HTERT RPE-1 (cell line): ENCODE measurements around the gene GNPTAB.
"Not testable (repeated sequence)": the region's sequence is repeated elsewhere in the genome, so short reads cannot be mapped to it uniquely, and the experiment has no call there.

ENCODE experiments used
- in situ Hi-C: fragments of 300-500 bp; cut with MboI; formaldehyde crosslinking; loops from 4 replicates; pipeline ENCODE4 v1.14.3; 2020; ENCODE audit warnings: low sequenced_read_pairs

The GNPTAB gene

GRCh38 chr12:101740980-101741379 is 89.8 kb downstream of the GNPTAB start:
- in situ Hi-C loops = no loop called here

- in situ Hi-C loops = no loop called here
Measured at GRCh38 chr12:101740566-101740965, 90.2 kb downstream of the GNPTAB start.

- in situ Hi-C loops = no loop called here
Measured at GRCh38 chr12:101738920-101739665, 91.7 kb downstream of the GNPTAB start, which contains the start of gene SYCP3. Gene SYCP3, minus strand, starts transcription at chr12:101739462. Its CDS starts 1,527 bp downstream, at chr12:101737935.

- in situ Hi-C loops = no loop called here
Measured at GRCh38 chr12:101737476-101737875, 93.3 kb downstream of the GNPTAB start.

GRCh38 chr12:101734482-101734881 is 96.3 kb downstream of the GNPTAB start:
- in situ Hi-C loops = not testable (repeated sequence)

GRCh38 chr12:101733166-101733565 is 97.6 kb downstream of the GNPTAB start:
- in situ Hi-C loops = no loop called here

GRCh38 chr12:101732318-101732717 is 98.4 kb downstream of the GNPTAB start:
- in situ Hi-C loops = no loop called here

GRCh38 chr12:101729842-101730241 is 100.9 kb downstream of the GNPTAB start:
- in situ Hi-C loops = no loop called here

- in situ Hi-C loops = no loop called here
Measured at GRCh38 chr12:101727098-101727497, 103.7 kb downstream of the GNPTAB start.

GRCh38 chr12:101722392-101722791 is 108.4 kb downstream of the GNPTAB start:
- in situ Hi-C loops = no loop called here

- in situ Hi-C loops = no loop called here
Measured at GRCh38 chr12:101720118-101720517, 110.6 kb downstream of the GNPTAB start.

- in situ Hi-C loops = no loop called here
Measured at GRCh38 chr12:101719566-101719965, 111.2 kb downstream of the GNPTAB start.

- in situ Hi-C loops = no loop called here
Measured at GRCh38 chr12:101714877-101715444, 115.8 kb downstream of the GNPTAB start.

GRCh38 chr12:101713930-101714329 is 116.8 kb downstream of the GNPTAB start:
- in situ Hi-C loops = no loop called here

GRCh38 chr12:101713059-101713682 is 117.6 kb downstream of the GNPTAB start:
- in situ Hi-C loops = no loop called here

GRCh38 chr12:101710288-101710687 is 120.5 kb downstream of the GNPTAB start:
- in situ Hi-C loops = no loop called here

GRCh38 chr12:101707131-101707782 is 123.5 kb downstream of the GNPTAB start:
- in situ Hi-C loops = no loop called here

- in situ Hi-C loops = no loop called here
Measured at GRCh38 chr12:101706403-101706802, 124.4 kb downstream of the GNPTAB start.

GRCh38 chr12:101703487-101703886 is 127.3 kb downstream of the GNPTAB start:
- in situ Hi-C loops = no loop called here

- in situ Hi-C loops = no loop called here
Measured at GRCh38 chr12:101700299-101700820, 130.4 kb downstream of the GNPTAB start.

- in situ Hi-C loops = no loop called here
Measured at GRCh38 chr12:101698800-101699347, 131.9 kb downstream of the GNPTAB start.
